Coronary artery (tissue), 2 donors: ENCODE results near the gene LGALS4.

Experiments used
- DNase-seq: peaks from one replicate; pipeline ENCODE4 v3.0.0-alpha.2; 2017; ENCODE audit warnings: low spot score
- H3K27ac ChIP-seq, 2 donors: fragments of 200-600 bp; sonication (generic); one replicate each; pipeline ENCODE4 v1.5.1; 2016 to 2019
- H3K4me3 ChIP-seq: fragments of 200-600 bp; sonication (generic); 2 replicates; pipeline ENCODE4 v1.5.1; 2016; ENCODE audit warnings: mild to moderate bottlenecking, moderate library complexity
- CTCF ChIP-seq: fragments of 200-600 bp; sonication (generic); IDR thresholded peaks from one replicate; pipeline ENCODE4 v1.5.1; 2019; ENCODE audit warnings: antibody characterized with exemption

Gene LGALS4

GRCh38 chr19:38846097-38846496 lies 33.4 kb upstream of the LGALS4 start:
- DNase-seq, result no peak
- Histone ChIP-seq H3K27ac (no peak overlapping the region), H3K4me3 (no peak overlapping the region)
- TF ChIP-seq CTCF, result no peak

- H3K27ac ChIP-seq, result no peak overlapping the region
- DNase-seq, result no peak
- TF ChIP-seq CTCF, result no peak
- H3K4me3 ChIP-seq, result no peak overlapping the region
Observed at GRCh38 chr19:38845374-38846024, 32.8 kb upstream of the LGALS4 start.

- TF ChIP-seq CTCF, result no peak
- no peak overlapping the region for H3K4me3 ChIP-seq
- no peak overlapping the region for H3K27ac ChIP-seq
- DNase-seq, result no peak
Observed at GRCh38 chr19:38844093-38844686, 31.4 kb upstream of the LGALS4 start.

GRCh38 chr19:38843175-38843758 lies 30.5 kb upstream of the LGALS4 start:
- DNase-seq, result no peak
- Histone ChIP-seq H3K4me3 (no peak overlapping the region), H3K27ac (peak overlapping the region in 1 of 2 donors; percentile 12)
- TF ChIP-seq CTCF, result no peak

GRCh38 chr19:38842439-38843174 lies 29.9 kb upstream of the LGALS4 start:
- Histone ChIP-seq H3K27ac (peak overlapping the region in 1 of 2 donors; percentile 17), H3K4me3 (no peak overlapping the region)
- DNase-seq, result no peak
- no peak for TF ChIP-seq CTCF

GRCh38 chr19:38841787-38842438 lies 29.2 kb upstream of the LGALS4 start:
- DNase-seq, result no peak
- TF ChIP-seq CTCF, result no peak
- Histone ChIP-seq H3K27ac (no peak overlapping the region), H3K4me3 (no peak overlapping the region)
